ENCODE results near the gene MXRA8. TPM values are rescaled to one million over a fixed set of nuclear protein-coding genes. Genes with fewer than 3 reads are reported as not detected.

MXRA8 gene
- total RNA-seq, 1 donor from 2014 or later, result 0.16 TPM

- H3K9me3 Mint-ChIP-seq, result no peaks in the 10 kb centered on the region
- CTCF ChIA-PET, result no interaction called here
- peaks cover 4% of the 10 kb centered on the region for H3K27me3 Mint-ChIP-seq
- H3K4me3 Mint-ChIP-seq, result no peak overlapping the region
- no peak for TF ChIP-seq CTCF (IDR thresholded peaks at IDR 0.05)
- intact Hi-C loops (cut with micrococcal nuclease), result no loop called here
- no peaks in the 10 kb centered on the region for H3K4me1 Mint-ChIP-seq
- DNase-seq (no peak), ATAC-seq (ENCODE audit: low read depth) (no peak)
- POLR2A ChIA-PET, result no interaction called here
- H3K27ac Mint-ChIP-seq, result no peak overlapping the region
- H3K36me3 Mint-ChIP-seq (ENCODE audit: low read depth), result no peaks in the 10 kb centered on the region
Observed at GRCh38 chr1:1366699-1367066, 8.3 kb upstream of the MXRA8 start.

GRCh38 chr1:1365875-1366698 lies 7.7 kb upstream of the MXRA8 start:
- ChIA-PET POLR2A (interaction anchor here (0.6 kb wide), 1 partner anchor 63 kb away, joined by 3 read pairs; no protein-coding TSS in a partner anchor), CTCF (no interaction called here)
- no peaks in the 10 kb centered on the region for H3K36me3 Mint-ChIP-seq (ENCODE audit: low read depth)
- ATAC-seq (ENCODE audit: low read depth) (no peak), DNase-seq (no peak)
- TF ChIP-seq CTCF (IDR thresholded peaks at IDR 0.05), result no peak
- H3K9me3 Mint-ChIP-seq, result no peaks in the 10 kb centered on the region
- no peak overlapping the region for H3K4me3 Mint-ChIP-seq
- H3K27me3 Mint-ChIP-seq, result peaks cover 4% of the 10 kb centered on the region
- H3K4me1 Mint-ChIP-seq, result no peaks in the 10 kb centered on the region
- intact Hi-C loops (cut with micrococcal nuclease), result no loop called here
- H3K27ac Mint-ChIP-seq, result no peak overlapping the region

- Mint-ChIP-seq H3K27ac (no peak overlapping the region), H3K9me3 (no peaks in the 10 kb centered on the region), H3K4me1 (peaks cover 2% of the 10 kb centered on the region), H3K4me3 (no peak overlapping the region), H3K27me3 (peaks cover 11% of the 10 kb centered on the region), H3K36me3 (ENCODE audit: low read depth) (no peaks in the 10 kb centered on the region)
- ATAC-seq (ENCODE audit: low read depth), result no peak
- no peak for TF ChIP-seq CTCF (IDR thresholded peaks at IDR 0.05)
- ChIA-PET CTCF (no interaction called here), POLR2A (no interaction called here)
- DNase-seq, result no peak
- intact Hi-C loops (cut with micrococcal nuclease), result no loop called here
Observed at GRCh38 chr1:1364266-1364665, 5.9 kb upstream of the MXRA8 start.

GRCh38 chr1:1361982-1362423 lies 3.6 kb upstream of the MXRA8 start:
- H3K27ac Mint-ChIP-seq, result no peak overlapping the region
- no peaks in the 10 kb centered on the region for H3K36me3 Mint-ChIP-seq (ENCODE audit: low read depth)
- DNase-seq (no peak), ATAC-seq (ENCODE audit: low read depth) (no peak)
- no peaks in the 10 kb centered on the region for H3K9me3 Mint-ChIP-seq
- intact Hi-C loops (cut with micrococcal nuclease), result no loop called here
- H3K4me3 Mint-ChIP-seq, result no peak overlapping the region
- H3K27me3 Mint-ChIP-seq, result peaks cover 16% of the 10 kb centered on the region
- POLR2A ChIA-PET, result no interaction called here
- H3K4me1 Mint-ChIP-seq, result peaks cover 4% of the 10 kb centered on the region
- CTCF ChIA-PET, result no interaction called here
- TF ChIP-seq CTCF (IDR thresholded peaks at IDR 0.05), result no peak

GRCh38 chr1:1361233-1361981 lies 3.1 kb upstream of the MXRA8 start:
- intact Hi-C loops (cut with micrococcal nuclease), result no loop called here
- Mint-ChIP-seq H3K4me3 (no peak overlapping the region), H3K4me1 (peaks cover 4% of the 10 kb centered on the region), H3K27me3 (peaks cover 18% of the 10 kb centered on the region), H3K9me3 (no peaks in the 10 kb centered on the region), H3K36me3 (ENCODE audit: low read depth) (no peaks in the 10 kb centered on the region), H3K27ac (no peak overlapping the region)
- CTCF ChIA-PET, result no interaction called here
- DNase-seq (no peak), ATAC-seq (ENCODE audit: low read depth) (no peak)
- POLR2A ChIA-PET, result no interaction called here
- TF ChIP-seq CTCF (IDR thresholded peaks at IDR 0.05), result no peak

Measured in activated B cell treated with CpG ODN at 0.5 μM for 24 hours (primary cell).